GM21786 (cell line): Measurements from ENCODE around the gene RPS2.
"Not testable (repeated sequence)": the region's sequence is repeated elsewhere in the genome, so short reads cannot be mapped to it uniquely, and the experiment has no call there.

ENCODE experiments used
- ATAC-seq: cut with Tn5 transposase; IDR thresholded peaks from one replicate; pipeline ENCODE4 v1.9.1; 2021; ENCODE audit not compliant: unreplicated experiment

Gene RPS2

DNA sequence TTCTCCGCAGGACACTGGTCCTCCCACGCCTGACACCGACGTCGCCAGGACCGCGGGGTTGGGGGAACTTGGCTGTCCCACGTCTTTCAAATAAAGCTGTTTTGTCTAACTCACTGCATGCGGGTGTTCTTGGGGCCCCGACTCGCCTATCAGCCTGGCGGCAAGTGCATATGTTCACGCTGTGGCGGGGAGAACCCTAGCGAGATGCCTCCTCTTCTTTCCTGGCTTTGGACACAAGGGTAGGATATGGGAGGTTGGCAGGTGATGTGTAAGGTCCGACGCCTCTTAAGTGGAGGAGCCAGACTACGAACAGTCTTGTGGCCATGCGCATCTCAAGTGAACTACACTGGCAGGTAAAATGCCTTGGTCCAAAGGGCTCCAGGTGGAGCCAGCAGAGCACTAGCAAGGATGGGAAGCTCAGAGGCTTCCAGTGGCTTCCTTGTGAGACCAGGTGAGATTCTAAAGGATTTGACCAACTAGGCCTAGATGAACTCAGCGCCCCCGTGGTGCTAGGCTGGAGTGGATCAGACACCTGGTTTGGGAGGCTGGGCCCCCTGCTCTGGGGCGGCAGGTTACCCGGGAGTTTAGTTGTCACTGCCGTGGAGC is 873 bp upstream of the RPS2 start:
- no peak for ATAC-seq

GRCh38 chr16:1963806-1964505 is 670 bp downstream of the RPS2 start:
- ATAC-seq: peak; percentile 16

- ATAC-seq: not testable (repeated sequence)
Observed at GRCh38 chr16:1962161-1963153, 2.2 kb downstream of the RPS2 start.

DNA sequence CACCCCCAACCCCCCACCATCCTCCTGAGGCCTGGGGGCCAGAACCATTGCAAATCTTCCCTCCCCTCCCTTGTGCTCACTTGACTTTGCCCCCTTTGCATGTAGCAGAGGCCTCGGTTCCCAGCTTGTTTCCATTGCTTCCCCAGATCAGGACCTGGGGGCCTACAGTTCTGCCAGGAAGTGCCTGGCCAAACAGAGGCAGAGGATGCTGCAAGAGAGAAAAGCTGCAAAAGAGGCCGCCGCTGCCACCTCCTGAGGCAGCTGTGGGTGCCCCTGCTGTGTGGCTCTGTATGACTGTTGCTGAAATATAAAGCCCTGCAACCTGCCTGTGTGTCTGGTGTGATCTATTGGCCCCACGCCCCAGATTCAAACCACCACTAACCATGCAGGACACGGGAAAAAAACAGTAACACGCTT is 3.0 kb downstream of the RPS2 start:
- no peak for ATAC-seq

- ATAC-seq: no peak
Observed at GRCh38 chr16:1960665-1961630, 3.7 kb downstream of the RPS2 start.

DNA sequence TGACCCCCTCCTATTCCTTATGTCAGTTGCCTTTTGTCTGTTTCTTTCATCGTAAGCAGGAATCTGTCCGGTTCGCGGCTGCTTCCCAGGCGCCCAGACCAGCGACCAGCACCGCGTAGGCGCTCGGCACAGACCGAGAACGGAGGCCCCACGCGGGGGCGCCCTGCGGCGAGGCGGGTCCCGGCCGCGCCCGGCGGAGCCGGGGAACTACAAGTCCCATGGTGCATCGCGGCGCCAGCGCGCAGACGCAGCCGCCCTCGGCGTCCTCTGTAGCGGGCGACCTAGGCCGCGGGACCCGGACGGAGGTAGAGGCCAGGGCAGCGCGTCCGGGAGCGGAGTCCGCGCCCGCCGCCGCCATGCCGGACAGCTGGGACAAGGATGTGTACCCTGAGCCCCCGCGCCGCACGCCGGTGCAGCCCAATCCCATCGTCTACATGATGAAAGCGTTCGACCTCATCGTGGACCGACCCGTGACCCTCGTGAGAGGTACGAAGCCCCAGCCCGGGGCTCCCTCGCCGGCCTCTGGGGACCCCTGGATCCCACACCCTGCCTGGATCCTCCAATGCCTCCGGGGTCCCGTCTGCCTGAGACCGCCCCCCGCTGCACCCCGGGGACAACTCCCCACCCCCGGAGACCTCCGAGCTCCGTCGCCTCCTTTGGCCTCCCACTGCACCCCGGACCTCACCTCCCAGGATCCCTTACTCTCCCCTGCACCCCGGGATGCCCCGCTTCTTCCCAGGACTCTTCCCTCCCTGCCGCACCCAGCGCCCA is 5.2 kb downstream of the RPS2 start, which contains the start of gene NDUFB10:
TSS of gene NDUFB10 (plus strand) at position 270 of the 771 bp plus-strand sequence. CDS start at position 357, 87 bp downstream.
- ATAC-seq: peak; percentile 62

GRCh38 chr16:1958715-1959268 is 5.8 kb downstream of the RPS2 start:
- ATAC-seq: no peak

GRCh38 chr16:1958143-1958491 is 6.5 kb downstream of the RPS2 start:
- ATAC-seq: not testable (repeated sequence)

DNA sequence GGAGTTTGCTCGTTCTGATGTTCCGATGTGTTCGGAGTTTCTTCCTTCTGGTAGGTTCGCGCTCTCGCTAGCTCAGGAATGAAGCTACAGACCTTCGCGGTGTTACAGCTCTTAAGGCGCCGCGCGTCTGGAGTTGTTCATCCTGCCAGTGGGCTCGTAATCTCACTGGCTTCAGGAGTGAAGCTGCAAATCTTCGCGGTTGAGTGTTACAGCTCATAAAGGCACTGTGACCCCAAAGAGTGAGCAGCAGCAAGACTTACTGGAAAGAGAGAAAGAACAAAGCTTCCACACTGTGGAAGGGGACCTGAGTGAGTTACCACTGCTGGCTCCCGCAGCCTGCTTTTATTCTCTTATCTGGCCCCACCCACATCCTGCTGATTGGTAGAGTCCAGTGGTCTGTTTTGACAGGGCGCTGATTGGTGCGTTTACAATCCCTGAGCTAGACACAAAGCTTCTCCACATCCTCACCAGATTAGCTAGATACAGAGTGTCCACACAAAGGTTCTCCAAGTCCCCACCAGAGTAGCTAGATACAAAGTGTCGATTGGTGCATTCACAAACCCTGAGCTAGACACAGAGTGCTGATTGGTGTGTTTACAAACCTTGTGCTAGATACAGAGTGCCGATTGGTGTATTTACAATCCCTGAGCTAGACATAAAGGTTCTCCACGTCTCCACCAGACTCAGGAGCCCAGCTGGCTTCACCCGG is 7.0 kb downstream of the RPS2 start:
- not testable (repeated sequence) for ATAC-seq

GRCh38 chr16:1953734-1954133 is 10.9 kb downstream of the RPS2 start:
- no peak for ATAC-seq

DNA sequence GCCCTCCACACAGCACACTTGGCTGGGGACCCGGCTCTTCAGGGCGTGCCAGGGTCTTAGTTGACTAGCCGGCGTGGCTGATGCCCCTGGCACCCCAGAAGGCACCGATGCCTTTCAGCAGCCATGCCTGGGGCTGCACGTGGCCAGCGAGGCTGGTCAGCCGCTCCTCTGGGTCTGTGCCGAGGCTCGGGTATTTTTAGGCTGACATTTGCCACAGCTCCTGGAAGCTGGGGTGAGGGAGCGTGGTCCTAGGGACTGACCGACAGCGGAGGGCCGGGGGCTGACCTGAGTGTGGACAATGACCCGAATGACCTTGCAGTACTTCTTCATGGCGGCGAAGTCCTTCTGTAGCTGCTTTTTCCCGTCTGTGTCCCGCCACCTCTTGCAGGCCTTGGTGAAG is 14.1 kb downstream of the RPS2 start:
- no peak for ATAC-seq

DNA sequence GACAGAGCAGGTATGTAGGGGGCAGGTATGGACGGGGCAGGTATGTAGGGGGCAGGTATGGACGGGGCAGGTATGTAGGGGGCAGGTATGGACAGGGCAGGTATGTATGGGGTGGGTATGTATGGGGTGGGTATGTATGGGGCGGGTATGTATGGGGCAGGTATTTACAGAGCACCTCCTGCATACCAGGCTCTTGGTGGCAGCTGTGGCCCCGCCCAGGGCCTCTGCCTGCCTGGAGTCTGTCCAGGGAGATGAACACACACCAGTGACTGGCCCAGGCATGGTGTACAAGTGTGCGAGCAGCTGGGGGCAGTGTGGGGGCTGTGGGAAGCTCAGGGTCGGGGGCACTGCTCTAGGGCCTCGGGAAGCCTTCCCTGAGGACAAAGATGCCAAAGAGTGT is 14.6 kb downstream of the RPS2 start:
- no peak for ATAC-seq

DNA sequence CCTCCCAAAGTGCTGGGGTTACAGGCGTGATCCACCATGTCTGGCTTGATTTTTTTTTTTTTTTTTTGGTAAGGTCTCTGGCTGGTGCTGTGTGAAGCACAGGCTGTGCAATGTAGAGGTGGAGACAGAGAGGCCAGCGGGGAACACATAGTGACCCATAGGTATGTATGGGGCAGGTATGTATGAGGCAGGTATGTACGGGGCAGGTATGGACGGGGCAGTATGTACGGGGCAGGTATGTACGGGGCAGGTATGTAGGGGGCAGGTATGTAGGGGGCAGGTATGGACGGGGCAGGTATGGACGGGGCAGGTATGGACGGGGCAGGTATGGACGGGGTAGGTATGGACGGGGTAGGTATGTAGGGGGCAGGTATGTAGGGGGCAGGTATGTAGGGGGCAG is 15.1 kb downstream of the RPS2 start:
- ATAC-seq: no peak

- ATAC-seq: no peak
Observed at GRCh38 chr16:1947369-1947670, 17.3 kb downstream of the RPS2 start.

- no peak for ATAC-seq
Observed at GRCh38 chr16:1946495-1947368, 17.9 kb downstream of the RPS2 start.

GRCh38 chr16:1945559-1946391 is 18.9 kb downstream of the RPS2 start:
- no peak for ATAC-seq

- ATAC-seq: no peak
Observed at GRCh38 chr16:1944612-1945199, 19.9 kb downstream of the RPS2 start.
